CD14-positive monocyte (primary cell): ENCODE data around the gene KLF3. TPM values are rescaled to one million over a fixed set of nuclear protein-coding genes. Genes with fewer than 3 reads are reported as not detected.
A peak's percentile ranks its signal among the peaks of the same experiment; 100 is the strongest.

ENCODE experiments used
- DNase-seq, 3 donors: peaks; one replicate each; pipeline ENCODE4 v3.0.0-alpha.2; 2011 to 2022
- H2AFZ ChIP-seq: 2 replicates; pipeline ENCODE4 v1.6.0; 2012; ENCODE audit warnings: mild to moderate bottlenecking, low read depth, low read length, inconsistent platforms; ENCODE audit not compliant: insufficient read depth, poor library complexity, severe bottlenecking
- H3K27ac ChIP-seq, 2 donors: 1 replicate in 1 of 2; 2 replicates in 1 of 2; pipeline ENCODE4 v1.5.1; 2012 to 2013; ENCODE audit warnings: low read length in 2 of 2, control low read depth in 1 of 2, inconsistent platforms in 1 of 2, low read depth in 1 of 2, mild to moderate bottlenecking in 1 of 2
- H3K27me3 ChIP-seq, 2 donors: one replicate each; pipeline versions ENCODE4 v1.6.0 to v1.6.1; 2011 to 2013; ENCODE audit warnings: low read length in 2 of 2; ENCODE audit not compliant: control insufficient read depth in 2 of 2, insufficient read depth in 2 of 2
- H3K36me3 ChIP-seq, 2 donors: replicated peaks in 1 of 2; 1 replicate in 1 of 2; 2 replicates in 1 of 2; pipeline versions ENCODE4 v1.5.1 to v1.6.1; 2012 to 2013; ENCODE audit warnings: low read length in 2 of 2, control low read depth in 1 of 2, inconsistent platforms in 1 of 2, mild to moderate bottlenecking in 1 of 2; ENCODE audit not compliant: insufficient read depth in 2 of 2, control insufficient read depth in 1 of 2
- H3K4me1 ChIP-seq, 2 donors: 1 replicate in 1 of 2; 2 replicates in 1 of 2; pipeline versions ENCODE4 v1.5.1 to v1.6.1; 2012 to 2013; ENCODE audit warnings: low read length in 2 of 2, control low read depth in 1 of 2, inconsistent platforms in 1 of 2, mild to moderate bottlenecking in 1 of 2, moderate library complexity in 1 of 2; ENCODE audit not compliant: insufficient read depth in 2 of 2, control insufficient read depth in 1 of 2
- H3K4me2 ChIP-seq: replicated peaks from 2 replicates; pipeline ENCODE3; 2012; ENCODE audit warnings: low read length, moderate library complexity, mild to moderate bottlenecking; ENCODE audit not compliant: poor library complexity, severe bottlenecking; ENCODE audit errors: extremely low read depth
- H3K4me3 ChIP-seq, 3 experiments: fragments of 200-600 bp in 1 of 3; sonication (generic) in 1 of 3; replicated peaks in 1 of 3; 1 replicate in 2 of 3; 2 replicates in 1 of 3; pipeline ENCODE4 v1.5.1; 2011 to 2013; ENCODE audit warnings: low read length in 3 of 3, mild to moderate bottlenecking in 3 of 3, control low read depth in 2 of 3, low read depth in 2 of 3, inconsistent platforms in 1 of 3, moderate library complexity in 1 of 3
- H3K79me2 ChIP-seq: 2 replicates; pipeline ENCODE4 v1.6.0; 2012; ENCODE audit warnings: mild to moderate bottlenecking, control low read depth, inconsistent platforms, low read length, moderate library complexity; ENCODE audit not compliant: insufficient read depth
- H3K9ac ChIP-seq: 2 replicates; pipeline ENCODE4 v1.6.0; 2017; ENCODE audit warnings: low read length, mild to moderate bottlenecking; ENCODE audit not compliant: insufficient read depth, poor library complexity, severe bottlenecking
- H3K9me3 ChIP-seq, 2 donors: replicated peaks in 1 of 2; 1 replicate in 1 of 2; 2 replicates in 1 of 2; pipeline versions ENCODE4 v1.5.1 to v1.6.1; 2012 to 2013; ENCODE audit warnings: low read length in 2 of 2, control low read depth in 1 of 2; ENCODE audit not compliant: control insufficient read depth in 1 of 2, insufficient read depth in 1 of 2
- H4K20me1 ChIP-seq: 2 replicates; pipeline ENCODE4 v1.6.0; 2012; ENCODE audit warnings: mild to moderate bottlenecking, low read length, control low read depth, moderate library complexity; ENCODE audit not compliant: insufficient read depth
- H3K27ac Mint-ChIP-seq, 7 donors: one replicate each; pipeline ENCODE4 v1.8.0; 2020; ENCODE audit warnings: mild to moderate bottlenecking in 7 of 7, mixed read lengths in 7 of 7, moderate library complexity in 6 of 7, inconsistent platforms in 2 of 7
- H3K27me3 Mint-ChIP-seq, 3 donors: one replicate each; pipeline ENCODE4 v1.8.0; 2021 to 2022; ENCODE audit warnings: low read depth in 3 of 3, mild to moderate bottlenecking in 3 of 3, mixed read lengths in 3 of 3, moderate library complexity in 3 of 3, inconsistent platforms in 1 of 3
- H3K36me3 Mint-ChIP-seq, 2 donors: one replicate each; pipeline ENCODE4 v1.8.0; 2020; ENCODE audit warnings: mixed read lengths in 2 of 2, inconsistent platforms in 1 of 2, mild to moderate bottlenecking in 1 of 2
- H3K4me1 Mint-ChIP-seq: one replicate; pipeline ENCODE4 v1.8.0; 2020; ENCODE audit warnings: mild to moderate bottlenecking, mixed read lengths
- H3K4me3 Mint-ChIP-seq, 2 donors: one replicate each; pipeline ENCODE4 v1.8.0; 2020; ENCODE audit warnings: mild to moderate bottlenecking in 2 of 2, mixed read lengths in 2 of 2, moderate library complexity in 1 of 2
- H3K9me3 Mint-ChIP-seq, 7 donors: one replicate each; pipeline ENCODE4 v1.8.0; 2020 to 2022; ENCODE audit warnings: mixed read lengths in 7 of 7, mild to moderate bottlenecking in 6 of 7, moderate library complexity in 6 of 7, inconsistent platforms in 2 of 7
- CTCF ChIP-seq: fragments of 200-600 bp; IDR thresholded peaks from one replicate; pipeline ENCODE4 v1.8.0; 2022; ENCODE audit warnings: antibody characterized with exemption, mild to moderate bottlenecking
- WGBS: methylation state at CpG from one replicate; pipeline ENCODE4 v1.1.5; 2013; ENCODE audit warnings: missing lambda C conversion rate; ENCODE audit not compliant: insufficient coverage; 5-methylcytosine and 5-hydroxymethylcytosine counted together
- intact Hi-C, 2 donors: fragments of 100-400 bp; cut with micrococcal nuclease; formaldehyde crosslinking; loops; one replicate each; pipeline versions ENCODE4 v1.15.0 to v1.15.1; 2023
- polyA plus RNA-seq, 3 donors: library from polyadenylated mRNA; depleted of rRNA in 1 of 3; unstranded in 2 of 3; stranded (reverse) in 1 of 3; fragments of 300-500 nt in 2 of 3; fragments of >200 nt in 1 of 3; fragmentation: Illumina TruSeq in 2 of 3; gene quantifications; 1 replicate in 2 of 3; 2 replicates in 1 of 3; pipeline ENCODE4 v1.2.3, GENCODE V29; 2012 to 2021

The KLF3 gene
- polyA plus RNA-seq, 3 donors, result 46.3 to 95.7 (median 53.9) TPM

- Mint-ChIP-seq H3K9me3 (peaks cover 0 to 3% (median 0%) of the 10 kb centered on the region in 7 donors), H3K27me3 (no peaks in the 10 kb centered on the region), H3K36me3 (peaks cover 64 to 85% of the 10 kb centered on the region in 2 donors), H3K4me1 (peaks cover 10% of the 10 kb centered on the region), H3K27ac (peak overlapping the region in 2 of 7 donors; percentile 15 to 71), H3K4me3 (no peak overlapping the region)
- no peak overlapping the region for H2AFZ ChIP-seq
- 100% methylated on average over 1 of the region's 2 CpGs for WGBS
- no peaks in the 10 kb centered on the region for H3K9me3 ChIP-seq
- H3K36me3 ChIP-seq, result peaks cover 53 to 94% of the 10 kb centered on the region in 2 donors
- no peaks in the 10 kb centered on the region for H3K4me1 ChIP-seq
- no peak for TF ChIP-seq CTCF
- no peak overlapping the region for H3K9ac ChIP-seq
- no peaks in the 10 kb centered on the region for H3K27me3 ChIP-seq
- peaks cover 100% of the 10 kb centered on the region for H4K20me1 ChIP-seq
- no peak for DNase-seq
- peaks cover 98% of the 10 kb centered on the region for H3K79me2 ChIP-seq
- H3K27ac ChIP-seq, result peak overlapping the region in 1 of 2 donors; percentile 42
- intact Hi-C loops, result no loop called here
- no peak overlapping the region for H3K4me3 ChIP-seq
- H3K4me2 ChIP-seq, result no peak overlapping the region
Observed at GRCh38 chr4:38684271-38684670, 20.3 kb downstream of the KLF3 start.

DNA sequence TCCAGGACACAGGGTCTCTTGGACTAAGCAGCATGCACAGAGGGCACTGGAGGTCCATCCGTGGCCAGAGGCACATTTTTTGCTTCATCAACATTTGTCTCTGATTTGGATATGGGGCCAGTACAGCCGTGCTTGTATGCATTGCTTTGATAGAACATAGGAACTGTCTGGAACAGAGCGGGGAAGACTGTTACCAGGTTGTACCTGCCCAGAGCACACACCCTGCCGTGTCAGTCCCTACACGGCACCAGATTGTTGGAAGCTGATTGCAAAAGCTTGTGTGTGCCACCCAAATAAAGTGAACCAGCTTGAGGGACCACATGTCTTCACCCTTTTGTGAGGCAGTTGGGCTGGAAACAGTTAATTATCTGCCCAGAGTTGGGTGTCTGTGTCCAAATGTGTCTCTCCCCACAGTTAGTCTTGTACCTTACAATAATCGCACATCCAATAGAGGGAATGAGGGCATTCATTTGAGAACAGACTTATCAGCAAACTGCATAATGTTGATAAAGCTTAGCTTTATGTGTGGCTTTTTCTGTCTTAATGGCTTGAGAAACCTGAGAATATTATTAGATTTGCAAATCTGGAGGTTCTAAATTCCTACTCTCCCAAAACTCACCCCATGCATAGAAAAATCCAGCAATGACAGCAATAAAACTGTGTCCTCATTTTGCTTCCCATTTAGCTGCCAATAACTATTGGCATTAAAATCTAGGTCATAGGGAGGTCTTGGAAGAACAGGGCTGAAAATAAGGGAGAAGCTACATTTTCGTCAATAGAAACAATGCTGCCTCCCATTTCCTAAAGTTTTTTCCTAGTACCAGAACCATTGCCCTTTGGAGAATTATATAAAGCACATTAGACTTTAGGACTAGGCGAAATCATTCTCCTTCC, 21.2 kb downstream of the KLF3 start:
- peaks cover 71 to 90% of the 10 kb centered on the region in 2 donors for H3K36me3 Mint-ChIP-seq
- H3K36me3 ChIP-seq, result peaks cover 61 to 97% of the 10 kb centered on the region in 2 donors

More for the DNA sequence above, 21.2 kb downstream of the KLF3 start:
- peaks cover 100% of the 10 kb centered on the region for H4K20me1 ChIP-seq
- no peak overlapping the region for H2AFZ ChIP-seq
- TF ChIP-seq CTCF, result no peak
- H3K27me3 ChIP-seq, result no peaks in the 10 kb centered on the region
- peak overlapping the region in 1 of 2 donors; percentile 42 for H3K27ac ChIP-seq
- 98% methylated on average over 4 of the region's 8 CpGs for WGBS
- peaks cover 10% of the 10 kb centered on the region for H3K4me1 Mint-ChIP-seq
- no peak for DNase-seq
- H3K27me3 Mint-ChIP-seq, result no peaks in the 10 kb centered on the region
- peaks cover 97% of the 10 kb centered on the region for H3K79me2 ChIP-seq
- H3K4me3 Mint-ChIP-seq, result no peak overlapping the region
- no peaks in the 10 kb centered on the region for H3K4me1 ChIP-seq
- intact Hi-C loops, result no loop called here
- H3K4me3 ChIP-seq, result no peak overlapping the region
- H3K9ac ChIP-seq, result no peak overlapping the region
- peaks cover 0 to 3% (median 0%) of the 10 kb centered on the region in 7 donors for H3K9me3 Mint-ChIP-seq
- no peaks in the 10 kb centered on the region for H3K9me3 ChIP-seq
- H3K27ac Mint-ChIP-seq, result peak overlapping the region in 2 of 7 donors; percentile 71 to 78
- no peak overlapping the region for H3K4me2 ChIP-seq
